ENCODE results near the gene USP44. TPM values are rescaled to one million over a fixed set of nuclear protein-coding genes. Genes with fewer than 3 reads are reported as not detected.

The USP44 gene
- total RNA-seq, 1 donor from 2014 or later, result not detected

DNA sequence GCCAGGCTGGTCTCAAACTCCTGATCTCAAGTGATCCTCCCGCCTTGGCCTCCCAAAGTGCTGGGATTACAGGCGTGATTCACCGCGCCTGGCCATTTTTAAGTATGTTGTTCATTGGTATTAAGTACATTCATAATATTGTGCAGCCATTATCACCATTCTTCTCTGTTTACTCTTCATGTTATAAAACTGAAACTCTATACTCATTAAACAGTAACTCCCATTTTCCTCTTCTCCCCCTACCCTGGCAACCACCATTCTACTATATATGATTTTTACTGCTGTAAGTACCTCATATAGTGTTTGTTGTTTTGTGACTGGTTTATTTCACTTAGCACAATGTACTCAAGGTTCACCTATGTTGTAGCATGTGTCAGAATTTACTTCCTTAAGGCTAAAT lies 54.2 kb downstream of the USP44 start:
- H3K4me1 Mint-ChIP-seq (ENCODE audit: low read depth), result no peaks in the 10 kb centered on the region
- H3K9me3 Mint-ChIP-seq (ENCODE audit: low read depth), result peaks cover 5% of the 10 kb centered on the region
- H3K4me3 Mint-ChIP-seq (ENCODE audit: unreplicated experiment), result no peak overlapping the region
- H3K36me3 Mint-ChIP-seq (ENCODE audit: low read depth), result peaks cover 44% of the 10 kb centered on the region
- DNase-seq (ENCODE audit: low spot score), result no peak
- H3K27me3 Mint-ChIP-seq (ENCODE audit: low read depth), result no peaks in the 10 kb centered on the region
- no peak overlapping the region for H3K27ac Mint-ChIP-seq (ENCODE audit: unreplicated experiment)
- TF ChIP-seq CTCF (IDR thresholded peaks at IDR 0.05), result no peak

DNA sequence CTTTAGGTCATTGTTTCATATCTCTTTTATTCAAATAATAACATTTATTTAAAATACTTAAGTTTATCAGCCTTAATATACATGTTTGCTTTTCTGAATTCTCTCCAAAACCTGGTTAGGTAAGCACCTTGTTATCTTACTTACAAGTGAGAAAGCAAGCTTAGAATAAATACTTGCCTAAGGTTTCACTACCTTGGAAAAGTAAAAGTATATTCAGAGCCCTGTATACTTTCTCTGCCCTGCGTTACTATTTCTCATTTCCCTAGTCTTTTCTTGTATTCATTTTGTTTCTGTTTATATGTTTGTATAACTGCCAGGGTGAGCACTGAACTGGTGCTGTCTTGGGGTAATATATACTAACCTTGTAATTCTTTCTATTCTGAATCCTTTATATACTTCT lies 55.8 kb downstream of the USP44 start:
- no peaks in the 10 kb centered on the region for H3K27me3 Mint-ChIP-seq (ENCODE audit: low read depth)
- H3K27ac Mint-ChIP-seq (ENCODE audit: unreplicated experiment), result no peak overlapping the region
- no peak for DNase-seq (ENCODE audit: low spot score)
- no peak overlapping the region for H3K4me3 Mint-ChIP-seq (ENCODE audit: unreplicated experiment)
- no peak for TF ChIP-seq CTCF (IDR thresholded peaks at IDR 0.05)
- peaks cover 5% of the 10 kb centered on the region for H3K9me3 Mint-ChIP-seq (ENCODE audit: low read depth)
- H3K36me3 Mint-ChIP-seq (ENCODE audit: low read depth), result peaks cover 42% of the 10 kb centered on the region
- no peaks in the 10 kb centered on the region for H3K4me1 Mint-ChIP-seq (ENCODE audit: low read depth)

GRCh38 chr12:95494888-95495287 lies 56.4 kb downstream of the USP44 start:
- no peak for TF ChIP-seq CTCF (IDR thresholded peaks at IDR 0.05)
- H3K36me3 Mint-ChIP-seq (ENCODE audit: low read depth), result peaks cover 38% of the 10 kb centered on the region
- peaks cover 5% of the 10 kb centered on the region for H3K9me3 Mint-ChIP-seq (ENCODE audit: low read depth)
- DNase-seq (ENCODE audit: low spot score), result no peak
- no peak overlapping the region for H3K27ac Mint-ChIP-seq (ENCODE audit: unreplicated experiment)
- H3K4me3 Mint-ChIP-seq (ENCODE audit: unreplicated experiment), result no peak overlapping the region
- H3K4me1 Mint-ChIP-seq (ENCODE audit: low read depth), result no peaks in the 10 kb centered on the region
- no peaks in the 10 kb centered on the region for H3K27me3 Mint-ChIP-seq (ENCODE audit: low read depth)

DNA sequence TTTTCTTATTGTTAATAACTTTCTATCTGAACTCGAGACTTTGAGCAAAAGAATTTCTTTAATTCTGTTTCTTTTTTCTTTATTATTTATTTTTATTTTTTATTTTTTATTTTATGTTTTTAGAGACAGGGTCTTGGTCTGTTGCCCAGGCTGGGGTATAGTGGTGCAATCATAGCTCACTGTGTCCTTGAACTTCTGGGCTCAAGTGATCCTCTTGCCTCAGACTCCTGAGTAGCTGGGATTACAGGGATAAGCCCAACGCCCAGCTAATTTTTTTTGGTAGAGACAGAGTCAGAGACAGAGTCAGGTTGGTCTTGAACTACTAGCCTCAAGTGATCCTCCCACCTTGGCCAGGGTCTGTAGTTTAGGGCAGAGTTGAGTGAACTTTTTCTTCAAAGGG lies 58.8 kb downstream of the USP44 start:
- Mint-ChIP-seq H3K36me3 (ENCODE audit: low read depth) (peaks cover 26% of the 10 kb centered on the region), H3K27ac (ENCODE audit: unreplicated experiment) (no peak overlapping the region), H3K4me1 (ENCODE audit: low read depth) (no peaks in the 10 kb centered on the region), H3K4me3 (ENCODE audit: unreplicated experiment) (no peak overlapping the region), H3K27me3 (ENCODE audit: low read depth) (no peaks in the 10 kb centered on the region), H3K9me3 (ENCODE audit: low read depth) (no peaks in the 10 kb centered on the region)
- no peak for DNase-seq (ENCODE audit: low spot score)
- no peak for TF ChIP-seq CTCF (IDR thresholded peaks at IDR 0.05)

DNA sequence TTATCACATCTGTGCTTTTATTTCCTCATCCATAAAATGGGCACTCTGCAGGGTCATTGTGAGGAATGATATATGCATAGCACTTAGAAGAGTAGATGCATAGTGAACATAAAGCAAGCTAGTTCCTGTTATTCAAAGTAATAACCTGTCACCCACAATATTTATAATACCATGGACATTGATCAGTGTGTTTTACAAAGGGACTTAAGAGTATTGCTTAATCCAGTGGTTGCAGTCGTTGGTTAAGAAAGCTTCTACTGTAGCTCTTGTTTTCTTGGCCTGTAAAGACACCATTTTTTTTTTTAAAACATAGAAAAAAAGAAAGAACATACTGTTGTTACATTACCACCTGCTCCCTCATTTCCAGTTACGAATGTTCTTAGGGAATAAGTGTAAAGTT lies 64.3 kb downstream of the USP44 start:
- TF ChIP-seq CTCF (IDR thresholded peaks at IDR 0.05), result no peak
- Mint-ChIP-seq H3K27ac (ENCODE audit: unreplicated experiment) (no peak overlapping the region), H3K4me3 (ENCODE audit: unreplicated experiment) (no peak overlapping the region), H3K27me3 (ENCODE audit: low read depth) (no peaks in the 10 kb centered on the region), H3K4me1 (ENCODE audit: low read depth) (peaks cover 9% of the 10 kb centered on the region), H3K9me3 (ENCODE audit: low read depth) (no peaks in the 10 kb centered on the region), H3K36me3 (ENCODE audit: low read depth) (peaks cover 19% of the 10 kb centered on the region)
- no peak for DNase-seq (ENCODE audit: low spot score)

All from chondrocyte (in vitro differentiated cells).